GM18909 (cell line): ENCODE measurements around the gene NCAPD2.
"Not testable (repeated sequence)": the region's sequence is repeated elsewhere in the genome, so short reads cannot be mapped to it uniquely, and the experiment has no call there.

Experiments used
- ATAC-seq: cut with Tn5 transposase; IDR thresholded peaks from one replicate; pipeline ENCODE4 v1.9.1; 2021; ENCODE audit warnings: mild to moderate bottlenecking; ENCODE audit not compliant: unreplicated experiment, poor library complexity

The NCAPD2 gene

GRCh38 chr12:6542209-6543009, 48.5 kb downstream of the NCAPD2 start:
- no peak for ATAC-seq

GRCh38 chr12:6546016-6546415, 52.1 kb downstream of the NCAPD2 start:
- ATAC-seq: no peak

GRCh38 chr12:6547566-6547965, 53.7 kb downstream of the NCAPD2 start:
- no peak for ATAC-seq

- ATAC-seq: no peak
Measured at GRCh38 chr12:6547987-6548386, 54.1 kb downstream of the NCAPD2 start.

- no peak for ATAC-seq
Measured at GRCh38 chr12:6548556-6548955, 54.7 kb downstream of the NCAPD2 start.

- no peak for ATAC-seq
Measured at GRCh38 chr12:6548966-6549683, 55.2 kb downstream of the NCAPD2 start.

GRCh38 chr12:6549684-6550151, 55.8 kb downstream of the NCAPD2 start:
- no peak for ATAC-seq

- no peak for ATAC-seq
Measured at GRCh38 chr12:6550294-6551062, 56.6 kb downstream of the NCAPD2 start.

- no peak for ATAC-seq
Measured at GRCh38 chr12:6551063-6551461, 57.2 kb downstream of the NCAPD2 start.

GRCh38 chr12:6551496-6552139, 57.7 kb downstream of the NCAPD2 start:
- ATAC-seq: no peak

- no peak for ATAC-seq
Measured at GRCh38 chr12:6552140-6552551, 58.2 kb downstream of the NCAPD2 start.

- ATAC-seq: no peak
Measured at GRCh38 chr12:6553051-6553868, 59.4 kb downstream of the NCAPD2 start.

GRCh38 chr12:6554168-6555017, 60.5 kb downstream of the NCAPD2 start:
- ATAC-seq: peak; percentile 50

- ATAC-seq: peak; percentile 17
Measured at GRCh38 chr12:6555018-6555691, 61.3 kb downstream of the NCAPD2 start.

GRCh38 chr12:6556496-6556817, 62.6 kb downstream of the NCAPD2 start:
- ATAC-seq: not testable (repeated sequence)

GRCh38 chr12:6556857-6557256, 63.0 kb downstream of the NCAPD2 start:
- no peak for ATAC-seq

GRCh38 chr12:6558014-6558760, 64.3 kb downstream of the NCAPD2 start:
- not testable (repeated sequence) for ATAC-seq
